H1 (cell line): ENCODE measurements around the gene PIK3R1. TPM values are rescaled to one million over a fixed set of nuclear protein-coding genes. Genes with fewer than 3 reads are reported as not detected.

Source experiments
- CTCF ChIA-PET: fragments of 300-600 bp; sonication (Branson Sonifier 250); formaldehyde crosslinking; loops from one replicate; lab custom pipeline; 2021; ENCODE audit not compliant: partially characterized antibody; lab: Charles Lee
- POLR2A ChIA-PET: fragments of 300-600 bp; sonication (Branson Sonifier 250); formaldehyde crosslinking; loops from one replicate; lab custom pipeline; 2021; ENCODE audit warnings: inconsistent platforms; ENCODE audit not compliant: partially characterized antibody; lab: Charles Lee
- DNase-seq, 2 experiments: peaks; one replicate each; pipeline versions ENCODE4 v3.0.0 to v3.0.0-alpha.2; 2010 to 2022; ENCODE audit warnings: low spot score in 2 of 2, low read depth in 1 of 2, mixed read lengths in 1 of 2
- FAIRE-seq: peaks from 2 replicates; lab custom pipeline; 2011; peaks lifted over from hg19 to GRCh38; lab: Jason Lieb, UNC
- H2AFZ ChIP-seq: 2 replicates; pipeline ENCODE4 v1.8.1; 2012; ENCODE audit warnings: low read length, inconsistent platforms
- H2AK5ac ChIP-seq: 2 replicates; pipeline ENCODE4 v1.6.1; 2013; ENCODE audit warnings: low read depth, low read length
- H2BK120ac ChIP-seq: replicated peaks from 2 replicates; pipeline ENCODE3; 2013; ENCODE audit warnings: low read depth, low read length, inconsistent platforms
- H2BK12ac ChIP-seq: 2 replicates; pipeline ENCODE4 v1.6.1; 2013; ENCODE audit warnings: low read depth, low read length
- H2BK15ac ChIP-seq: 2 replicates; pipeline ENCODE4 v1.6.1; 2013; ENCODE audit warnings: low read length
- H2BK20ac ChIP-seq: 2 replicates; pipeline ENCODE4 v1.6.1; 2013; ENCODE audit warnings: low read length
- H2BK5ac ChIP-seq: 2 replicates; pipeline ENCODE4 v1.6.1; 2013; ENCODE audit warnings: low read depth, low read length
- H3K14ac ChIP-seq: 2 replicates; pipeline ENCODE4 v1.6.1; 2013; ENCODE audit warnings: inconsistent platforms; ENCODE audit not compliant: insufficient read length
- H3K18ac ChIP-seq: 2 replicates; pipeline ENCODE4 v1.6.1; 2013; ENCODE audit warnings: low read length; ENCODE audit errors: extremely low read depth
- H3K23ac ChIP-seq: 2 replicates; pipeline ENCODE4 v1.6.1; 2013; ENCODE audit warnings: inconsistent platforms; ENCODE audit not compliant: insufficient read length
- H3K23me2 ChIP-seq: 2 replicates; pipeline ENCODE4 v1.6.1; 2013; ENCODE audit warnings: low read depth, low read length
- H3K27ac ChIP-seq: 2 replicates; pipeline ENCODE4 v1.6.1; 2011; ENCODE audit warnings: low read depth, low read length, inconsistent platforms
- H3K27me3 ChIP-seq, 4 experiments: replicated peaks in 1 of 4; 1 replicate in 1 of 4; 2 replicates in 3 of 4; pipeline versions ENCODE4 v1.6.1 to v1.8.1; 2011 to 2013; ENCODE audit warnings: low read length in 3 of 4, mild to moderate bottlenecking in 3 of 4, inconsistent platforms in 2 of 4, mixed read lengths in 2 of 4, moderate library complexity in 1 of 4; ENCODE audit not compliant: control insufficient read depth in 3 of 4, insufficient read depth in 3 of 4; ENCODE audit errors: extremely low read depth in 1 of 4
- H3K36me3 ChIP-seq, 4 experiments: 2 replicates each; pipeline versions ENCODE4 v1.6.1 to v1.8.1; 2011 to 2013; ENCODE audit warnings: mild to moderate bottlenecking in 4 of 4, low read length in 3 of 4, moderate library complexity in 2 of 4, control low read depth in 1 of 4, inconsistent platforms in 1 of 4; ENCODE audit not compliant: insufficient read depth in 4 of 4, control insufficient read depth in 2 of 4
- H3K4ac ChIP-seq: replicated peaks from 2 replicates; pipeline ENCODE3; 2013; ENCODE audit warnings: low read length, low read depth, mixed read lengths, inconsistent platforms; ENCODE audit not compliant: insufficient read length
- H3K4me1 ChIP-seq, 4 experiments: replicated peaks in 1 of 4; 1 replicate in 1 of 4; 2 replicates in 3 of 4; pipeline versions ENCODE4 v1.6.1 to v1.8.1; 2011 to 2013; ENCODE audit warnings: low read length in 3 of 4, inconsistent platforms in 2 of 4, mixed read lengths in 1 of 4; ENCODE audit not compliant: insufficient read depth in 4 of 4, control insufficient read depth in 3 of 4
- H3K4me2 ChIP-seq, 2 experiments: 2 replicates each; pipeline versions ENCODE4 v1.6.1 to v1.8.1; 2011 to 2013; ENCODE audit warnings: low read depth in 2 of 2, low read length in 2 of 2, control low read depth in 1 of 2, inconsistent platforms in 1 of 2, mild to moderate bottlenecking in 1 of 2; ENCODE audit not compliant: insufficient read depth in 1 of 2
- H3K4me3 ChIP-seq, 4 experiments: fragments of 200-600, 300-600 bp in 1 of 4; sonication (generic), shearing (Covaris generic), sonication (Bioruptor Twin) in 1 of 4; 2 replicates each; pipeline versions ENCODE4 v1.5.1 to v1.8.1; 2011 to 2016; ENCODE audit warnings: low read length in 4 of 4, low read depth in 3 of 4, control low read depth in 2 of 4, inconsistent platforms in 2 of 4, mild to moderate bottlenecking in 2 of 4, mixed read lengths in 1 of 4, moderate library complexity in 1 of 4; ENCODE audit not compliant: insufficient read depth in 2 of 4; ENCODE audit errors: extremely low read depth in 1 of 4
- H3K56ac ChIP-seq: replicated peaks from 2 replicates; pipeline ENCODE3; 2013; ENCODE audit warnings: low read depth, mild to moderate bottlenecking, mixed read lengths, low read length, inconsistent platforms; ENCODE audit not compliant: insufficient read length
- H3K79me1 ChIP-seq: 2 replicates; pipeline ENCODE4 v1.6.1; 2013; ENCODE audit warnings: low read depth, low read length, control low read depth
- H3K79me2 ChIP-seq, 2 experiments: 2 replicates each; pipeline versions ENCODE4 v1.6.1 to v1.8.1; 2012 to 2013; ENCODE audit warnings: low read length in 2 of 2, mild to moderate bottlenecking in 2 of 2, inconsistent platforms in 1 of 2; ENCODE audit not compliant: insufficient read depth in 2 of 2, control insufficient read depth in 1 of 2
- H3K9ac ChIP-seq, 4 experiments: replicated peaks in 1 of 4; 1 replicate in 1 of 4; 2 replicates in 3 of 4; pipeline versions ENCODE4 v1.6.1 to v1.8.1; 2011 to 2013; ENCODE audit warnings: low read depth in 3 of 4, low read length in 3 of 4, control low read depth in 2 of 4, mild to moderate bottlenecking in 2 of 4, moderate library complexity in 2 of 4, inconsistent platforms in 1 of 4; ENCODE audit errors: extremely low read depth in 1 of 4
- H3K9me3 ChIP-seq, 2 experiments: 2 replicates each; pipeline versions ENCODE4 v1.6.1 to v1.8.1; 2012 to 2013; ENCODE audit warnings: mild to moderate bottlenecking in 2 of 2, moderate library complexity in 2 of 2, control low read depth in 1 of 2, inconsistent platforms in 1 of 2, low read depth in 1 of 2, low read length in 1 of 2, mixed read lengths in 1 of 2; ENCODE audit not compliant: insufficient read depth in 2 of 2
- H4K20me1 ChIP-seq, 2 experiments: replicated peaks in 1 of 2; 2 replicates each; pipeline versions ENCODE3 to v1.8.1; 2011 to 2013; ENCODE audit warnings: inconsistent platforms in 2 of 2, low read length in 2 of 2, mild to moderate bottlenecking in 1 of 2; ENCODE audit not compliant: insufficient read depth in 2 of 2, control insufficient read depth in 1 of 2
- H4K5ac ChIP-seq: 2 replicates; pipeline ENCODE4 v1.6.1; 2013; ENCODE audit warnings: low read length, low read depth, mixed read lengths, inconsistent platforms; ENCODE audit not compliant: insufficient read length
- H4K8ac ChIP-seq: 2 replicates; pipeline ENCODE4 v1.8.0; 2013; ENCODE audit warnings: mild to moderate bottlenecking, moderate library complexity, low read length, inconsistent platforms; ENCODE audit not compliant: insufficient read depth; ENCODE audit errors: extremely low read depth
- H4K91ac ChIP-seq: replicated peaks from 2 replicates; pipeline ENCODE3; 2013; ENCODE audit warnings: low read length, mixed read lengths, inconsistent platforms; ENCODE audit not compliant: insufficient read length
- BCL11A ChIP-seq, 2 experiments: IDR thresholded peaks; one replicate each; pipeline ENCODE4 v1.6.1; 2011; ENCODE audit warnings: low read depth in 2 of 2, low read length in 2 of 2, mild to moderate bottlenecking in 2 of 2
- CBX8 ChIP-seq: fragments of 300-800, 300-1000 bp; sonication (generic); IDR thresholded peaks from 2 replicates; pipeline ENCODE4 v1.7.1; 2016; ENCODE audit warnings: low read depth, low read length, borderline replicate concordance
- EGR1 ChIP-seq: IDR thresholded peaks from 2 replicates; pipeline ENCODE4 v1.6.1; 2011; ENCODE audit warnings: low read depth, low read length, borderline replicate concordance
- EZH2 ChIP-seq: fragments of 200-600 bp; sonication (generic); IDR thresholded peaks from 2 replicates; pipeline ENCODE4 v1.7.1; 2012; ENCODE audit warnings: low read depth, mild to moderate bottlenecking, moderate library complexity, low read length, inconsistent platforms; ENCODE audit not compliant: severe bottlenecking
- HDAC6 ChIP-seq: IDR thresholded peaks from one replicate; pipeline ENCODE4 v1.7.1; 2012; ENCODE audit warnings: low read depth, mild to moderate bottlenecking, inconsistent platforms, low read length, moderate library complexity
- JUN ChIP-seq: IDR thresholded peaks from 2 replicates; pipeline ENCODE4 v1.6.1; 2011; ENCODE audit warnings: low read depth, mild to moderate bottlenecking, improper control_type of control experiment, low read length
- JUND ChIP-seq: IDR thresholded peaks from 2 replicates; pipeline ENCODE4 v1.6.1; 2011; ENCODE audit warnings: mild to moderate bottlenecking, improper control_type of control experiment, low read length
- MAFK ChIP-seq: IDR thresholded peaks from 2 replicates; pipeline ENCODE4 v1.6.1; 2012; ENCODE audit warnings: low read depth, mild to moderate bottlenecking, improper control_type of control experiment, low read length
- POLR2AphosphoS5 ChIP-seq: IDR thresholded peaks from 2 replicates; pipeline ENCODE4 v1.6.1; 2011; ENCODE audit warnings: low read depth, low read length
- RAD21 ChIP-seq, 2 experiments: IDR thresholded peaks in 1 of 2; conservative IDR thresholded peaks in 1 of 2; 2 replicates each; pipeline ENCODE4 v1.6.1; 2011; ENCODE audit warnings: low read depth in 2 of 2, low read length in 2 of 2, improper control_type of control experiment in 1 of 2, inconsistent platforms in 1 of 2, mild to moderate bottlenecking in 1 of 2, moderate library complexity in 1 of 2
- SIN3A ChIP-seq, 2 experiments: IDR thresholded peaks in 1 of 2; conservative IDR thresholded peaks in 1 of 2; 2 replicates each; pipeline ENCODE4 v1.6.1; 2011 to 2012; ENCODE audit warnings: low read length in 2 of 2, improper control_type of control experiment in 1 of 2, low read depth in 1 of 2, mild to moderate bottlenecking in 1 of 2
- SIRT6 ChIP-seq: IDR thresholded peaks from one replicate; pipeline ENCODE4 v1.7.1; 2012; ENCODE audit warnings: low read length, inconsistent platforms
- SP1 ChIP-seq: IDR thresholded peaks from 2 replicates; pipeline ENCODE4 v1.6.1; 2011; ENCODE audit warnings: low read depth, low read length
- SP2 ChIP-seq: IDR thresholded peaks from 2 replicates; pipeline ENCODE4 v1.6.1; 2012; ENCODE audit warnings: mild to moderate bottlenecking, low read length, inconsistent platforms
- SUZ12 ChIP-seq: fragments of 200-600 bp; sonication (generic); IDR thresholded peaks from 2 replicates; pipeline ENCODE4 v1.6.1; 2012; ENCODE audit warnings: mild to moderate bottlenecking, inconsistent platforms, low read length, moderate library complexity, mixed read lengths
- TBP ChIP-seq: IDR thresholded peaks from 2 replicates; pipeline ENCODE4 v1.6.1; 2011; ENCODE audit warnings: low read depth, low read length, improper control_type of control experiment
- WGBS, 2 experiments: shearing (Covaris generic) in 1 of 2; methylation state at CpG; one replicate each; pipeline versions ENCODE4 v1.1.6 to v1.1.7; 2013 to 2015; ENCODE audit warnings: low lambda C conversion rate in 2 of 2, mixed read lengths in 2 of 2, inconsistent platforms in 1 of 2, low coverage in 1 of 2, missing lambda C conversion rate in 1 of 2; ENCODE audit not compliant: insufficient replicate concordance in 2 of 2, insufficient coverage in 1 of 2, insufficient read length in 1 of 2; ENCODE audit errors: extremely low coverage in 1 of 2, missing lambda C conversion rate in 1 of 2; 5-methylcytosine and 5-hydroxymethylcytosine counted together
- polyA plus RNA-seq, 7 experiments: library from polyadenylated mRNA; depleted of rRNA in 3 of 7; stranded (reverse) in 5 of 7; unstranded in 2 of 7; fragments of >200 nt in 5 of 7; fragments of 200-250 nt in 2 of 7; gene quantifications; 1 replicate in 5 of 7; 2 replicates in 1 of 7; 4 replicates in 1 of 7; pipeline versions ENCODE4 v1.2.1 to v1.2.3, GENCODE V29; 2011 to 2013; ENCODE audit warnings: missing spikeins in 2 of 7, mixed read lengths in 2 of 7
- total RNA-seq: library from RNA; stranded (reverse); fragmentation: NEBNext Ultra II Directional; extraction: Animal tissue kit (Norgen Biotek cat#: 25700); gene quantifications from 2 replicates; pipeline ENCODE4 v1.2.1, GENCODE V29; 2021

Gene PIK3R1
- total and polyA plus RNA-seq, 2 of the 8 experiments (the other 6 are each of a cell fraction or from before 2014, with no cell fraction given) = 2.3 to 13.7 TPM

- H3K23ac ChIP-seq = no peak overlapping the region
- no peak overlapping the region for H3K9ac ChIP-seq
- no peak overlapping the region for H3K18ac ChIP-seq
- H3K4me2 ChIP-seq = no peak overlapping the region
- no peaks in the 10 kb centered on the region for H3K9me3 ChIP-seq
- no peak overlapping the region for H4K91ac ChIP-seq
- no peak overlapping the region for H2AFZ ChIP-seq
- ChIA-PET POLR2A (no interaction called here), CTCF (interaction anchor here (0.6 kb wide), 1 partner anchor 1375 kb away, joined by 3 read pairs; no protein-coding TSS in a partner anchor)
- no peak overlapping the region for H2BK20ac ChIP-seq
- H3K4me3 ChIP-seq = no peak overlapping the region
- no peak overlapping the region for H2AK5ac ChIP-seq
- WGBS, 2 experiments = 79% methylated on average over 7 of the region's 7 CpGs; no CpG with 5 or more reads in 1 of the 2 experiments
- no peak overlapping the region for H2BK120ac ChIP-seq
- H3K27ac ChIP-seq = no peak overlapping the region
- no peaks in the 10 kb centered on the region for H3K79me1 ChIP-seq
- no peak for DNase-seq
- no peak overlapping the region for H3K56ac ChIP-seq
- no peak overlapping the region for H4K8ac ChIP-seq
- H4K5ac ChIP-seq = no peak overlapping the region
- H3K36me3 ChIP-seq = no peaks in the 10 kb centered on the region
- H3K4ac ChIP-seq = no peak overlapping the region
- no peak overlapping the region for H2BK12ac ChIP-seq
- H2BK5ac ChIP-seq = no peak overlapping the region
- no peaks in the 10 kb centered on the region for H3K23me2 ChIP-seq
- H3K79me2 ChIP-seq = no peaks in the 10 kb centered on the region
- no peaks in the 10 kb centered on the region for H4K20me1 ChIP-seq
- no peak overlapping the region for H3K14ac ChIP-seq
- no peak overlapping the region for H2BK15ac ChIP-seq
- H3K4me1 ChIP-seq = peaks cover 0 to 2% (median 0%) of the 10 kb centered on the region in 4 experiments; a peak in 1 of 7 replicates
- no peaks in the 10 kb centered on the region for H3K27me3 ChIP-seq
- FAIRE-seq = no peak
- no peak for TF ChIP-seq SUZ12
- TF ChIP-seq HDAC6 = no peak
- TF ChIP-seq SIRT6 = no peak
- TF ChIP-seq EZH2 = no peak
- no peak for TF ChIP-seq EGR1
- no peak for TF ChIP-seq BCL11A (IDR thresholded peaks at IDR 0.05; ENCODE audit: low read depth in 2 of 2, low read length in 2 of 2)
- TF ChIP-seq SP1 = no peak
- TF ChIP-seq SIN3A (conservative IDR thresholded peaks at IDR 0.05 in 1 of 2, IDR thresholded peaks at IDR 0.05 in 1 of 2; ENCODE audit: low read depth in 1 of 2, low read length in 2 of 2) = no peak
- TF ChIP-seq TBP = no peak
- TF ChIP-seq JUND = no peak
- no peak for TF ChIP-seq POLR2AphosphoS5
- TF ChIP-seq CBX8 = no peak
- TF ChIP-seq MAFK = no peak
- TF ChIP-seq RAD21 (IDR thresholded peaks at IDR 0.05 in 1 of 2, conservative IDR thresholded peaks at IDR 0.05 in 1 of 2; ENCODE audit: low read depth in 2 of 2, low read length in 2 of 2) = no peak
- no peak for TF ChIP-seq JUN
- no peak for TF ChIP-seq SP2
Measured at GRCh38 chr5:68239487-68239886, 23.9 kb downstream of the PIK3R1 start.
